Measurements from ENCODE around the gene BACE1.

The BACE1 gene

GRCh38 chr11:117314840-117315239 is 1.2 kb downstream of the BACE1 start:
- peak overlapping the region; percentile 91 to 95 for H3K4me3 ChIP-seq (ENCODE audit: insufficient read depth in 1 of 2, low read depth in 1 of 2, low read length in 2 of 2)

GRCh38 chr11:117313828-117314768 is 2.0 kb downstream of the BACE1 start:
- Histone ChIP-seq H3K9me3 (ENCODE audit: control insufficient read depth, low read length) (no peaks in the 10 kb centered on the region), H4K91ac (ENCODE audit: low read length) (no peak overlapping the region), H3K36me3 (ENCODE audit: control insufficient read depth in 1 of 2, insufficient read depth in 2 of 2, low read depth in 1 of 2, low read length in 2 of 2) (peaks cover 0 to 3% of the 10 kb centered on the region in 2 experiments), H2AFZ (ENCODE audit: low read depth, low read length) (no peak overlapping the region), H3K4me3 (ENCODE audit: insufficient read depth in 1 of 2, low read depth in 1 of 2, low read length in 2 of 2) (peak overlapping the region in 1 of 2 experiments; percentile 95), H3K27ac (ENCODE audit: low read length, poor library complexity, severe bottlenecking) (no peak overlapping the region), H3K4me1 (ENCODE audit: control insufficient read depth, insufficient read depth, low read depth, low read length) (peaks cover 20% of the 10 kb centered on the region), H3K18ac (ENCODE audit: low read depth in 1 of 2, low read length in 2 of 2) (peak overlapping the region in 1 of 2 experiments; percentile 55), H3K4me2 (ENCODE audit: low read length, poor library complexity, severe bottlenecking) (peak overlapping the region; percentile 100), H3K4ac (ENCODE audit: low read depth in 1 of 2, low read length in 2 of 2) (peak overlapping the region in 1 of 2 experiments; percentile 22), H2BK120ac (ENCODE audit: low read depth, low read length) (no peak overlapping the region), H2BK15ac (ENCODE audit: low read depth, poor library complexity, severe bottlenecking) (no peak overlapping the region), H4K8ac (ENCODE audit: low read length) (peak overlapping the region; percentile 45), H2BK12ac (ENCODE audit: low read length in 2 of 2) (peak overlapping the region in 1 of 2 experiments; percentile 70), H2BK5ac (ENCODE audit: low read depth, low read length, poor library complexity, severe bottlenecking) (no peak overlapping the region), H3K23ac (ENCODE audit: low read length in 2 of 2) (peak overlapping the region in 1 of 2 experiments; percentile 56), H3K79me1 (replicated peaks; ENCODE audit: low read length, poor library complexity, severe bottlenecking) (peaks cover 38% of the 10 kb centered on the region), H3K14ac (ENCODE audit: low read length in 2 of 2) (peak overlapping the region in 1 of 2 experiments; percentile 64), H3K9ac (ENCODE audit: low read length) (peak overlapping the region; percentile 85), H2AK5ac (ENCODE audit: low read length, severe bottlenecking) (no peak overlapping the region), H3K27me3 (ENCODE audit: control insufficient read depth in 1 of 2, insufficient read depth in 1 of 2, low read length in 2 of 2) (no peaks in the 10 kb centered on the region)
- 83% methylated on average over 12 of the region's 14 CpGs for WGBS
- DNase-seq = no peak

More at GRCh38 chr11:117314840-117315239, 1.2 kb downstream of the BACE1 start:
- Histone ChIP-seq H3K9ac (ENCODE audit: low read length) (peak overlapping the region; percentile 85), H3K9me3 (ENCODE audit: control insufficient read depth, low read length) (no peaks in the 10 kb centered on the region), H2AFZ (ENCODE audit: low read depth, low read length) (no peak overlapping the region), H2BK5ac (ENCODE audit: low read depth, low read length, poor library complexity, severe bottlenecking) (no peak overlapping the region), H3K18ac (ENCODE audit: low read depth in 1 of 2, low read length in 2 of 2) (peak overlapping the region; percentile 77 to 87), H3K4ac (ENCODE audit: low read depth in 1 of 2, low read length in 2 of 2) (peak overlapping the region; percentile 47 to 73), H4K8ac (ENCODE audit: low read length) (peak overlapping the region; percentile 64), H2AK5ac (ENCODE audit: low read length, severe bottlenecking) (no peak overlapping the region), H2BK12ac (ENCODE audit: low read length in 2 of 2) (no peak overlapping the region), H3K4me2 (ENCODE audit: low read length, poor library complexity, severe bottlenecking) (peak overlapping the region; percentile 100), H2BK15ac (ENCODE audit: low read depth, poor library complexity, severe bottlenecking) (peak overlapping the region; percentile 57), H2BK120ac (ENCODE audit: low read depth, low read length) (no peak overlapping the region), H3K27me3 (ENCODE audit: control insufficient read depth in 1 of 2, insufficient read depth in 1 of 2, low read length in 2 of 2) (no peaks in the 10 kb centered on the region), H3K36me3 (ENCODE audit: control insufficient read depth in 1 of 2, insufficient read depth in 2 of 2, low read depth in 1 of 2, low read length in 2 of 2) (peaks cover 0 to 3% of the 10 kb centered on the region in 2 experiments), H3K79me1 (replicated peaks; ENCODE audit: low read length, poor library complexity, severe bottlenecking) (peaks cover 36% of the 10 kb centered on the region), H4K91ac (ENCODE audit: low read length) (no peak overlapping the region), H3K4me1 (ENCODE audit: control insufficient read depth, insufficient read depth, low read depth, low read length) (peaks cover 20% of the 10 kb centered on the region), H3K14ac (ENCODE audit: low read length in 2 of 2) (no peak overlapping the region), H3K27ac (ENCODE audit: low read length, poor library complexity, severe bottlenecking) (no peak overlapping the region), H3K23ac (ENCODE audit: low read length in 2 of 2) (peak overlapping the region in 1 of 2 experiments; percentile 96)
- peak; percentile 27 for DNase-seq
- 17% methylated on average over 10 of the region's 10 CpGs for WGBS

- H2AK5ac ChIP-seq (ENCODE audit: low read length, severe bottlenecking) = no peak overlapping the region
- no peak overlapping the region for H3K9ac ChIP-seq (ENCODE audit: low read length)
- no peak overlapping the region for H2BK5ac ChIP-seq (ENCODE audit: low read depth, low read length, poor library complexity, severe bottlenecking)
- peaks cover 20% of the 10 kb centered on the region for H3K4me1 ChIP-seq (ENCODE audit: control insufficient read depth, insufficient read depth, low read depth, low read length)
- no peaks in the 10 kb centered on the region for H3K27me3 ChIP-seq (ENCODE audit: control insufficient read depth in 1 of 2, insufficient read depth in 1 of 2, low read length in 2 of 2)
- no peak overlapping the region for H3K4me3 ChIP-seq (ENCODE audit: insufficient read depth in 1 of 2, low read depth in 1 of 2, low read length in 2 of 2)
- no peaks in the 10 kb centered on the region for H3K9me3 ChIP-seq (ENCODE audit: control insufficient read depth, low read length)
- no peak overlapping the region for H4K8ac ChIP-seq (ENCODE audit: low read length)
- no peak overlapping the region for H3K18ac ChIP-seq (ENCODE audit: low read depth in 1 of 2, low read length in 2 of 2)
- H2BK120ac ChIP-seq (ENCODE audit: low read depth, low read length) = no peak overlapping the region
- H3K4ac ChIP-seq (ENCODE audit: low read depth in 1 of 2, low read length in 2 of 2) = no peak overlapping the region
- H4K91ac ChIP-seq (ENCODE audit: low read length) = no peak overlapping the region
- H3K23ac ChIP-seq (ENCODE audit: low read length in 2 of 2) = no peak overlapping the region
- DNase-seq = no peak
- no peak overlapping the region for H2AFZ ChIP-seq (ENCODE audit: low read depth, low read length)
- no peak overlapping the region for H2BK12ac ChIP-seq (ENCODE audit: low read length in 2 of 2)
- peaks cover 0 to 3% of the 10 kb centered on the region in 2 experiments for H3K36me3 ChIP-seq (ENCODE audit: control insufficient read depth in 1 of 2, insufficient read depth in 2 of 2, low read depth in 1 of 2, low read length in 2 of 2)
- peaks cover 40% of the 10 kb centered on the region for H3K79me1 ChIP-seq (replicated peaks; ENCODE audit: low read length, poor library complexity, severe bottlenecking)
- no peak overlapping the region for H3K4me2 ChIP-seq (ENCODE audit: low read length, poor library complexity, severe bottlenecking)
- no peak overlapping the region for H2BK15ac ChIP-seq (ENCODE audit: low read depth, poor library complexity, severe bottlenecking)
- 82% methylated on average over 5 of the region's 5 CpGs for WGBS
- no peak overlapping the region for H3K14ac ChIP-seq (ENCODE audit: low read length in 2 of 2)
- no peak overlapping the region for H3K27ac ChIP-seq (ENCODE audit: low read length, poor library complexity, severe bottlenecking)
Observed at GRCh38 chr11:117313091-117313490, 3.0 kb downstream of the BACE1 start.

GRCh38 chr11:117309310-117309709 is 6.7 kb downstream of the BACE1 start:
- Histone ChIP-seq H2AFZ (ENCODE audit: low read depth, low read length) (no peak overlapping the region), H2BK15ac (ENCODE audit: low read depth, poor library complexity, severe bottlenecking) (no peak overlapping the region), H3K36me3 (ENCODE audit: control insufficient read depth in 1 of 2, insufficient read depth in 2 of 2, low read depth in 1 of 2, low read length in 2 of 2) (peaks cover 6 to 10% of the 10 kb centered on the region in 2 experiments), H3K4me3 (ENCODE audit: insufficient read depth in 1 of 2, low read depth in 1 of 2, low read length in 2 of 2) (no peak overlapping the region), H3K4ac (ENCODE audit: low read depth in 1 of 2, low read length in 2 of 2) (no peak overlapping the region), H3K23ac (ENCODE audit: low read length in 2 of 2) (no peak overlapping the region), H3K79me1 (replicated peaks; ENCODE audit: low read length, poor library complexity, severe bottlenecking) (peaks cover 27% of the 10 kb centered on the region), H3K4me2 (ENCODE audit: low read length, poor library complexity, severe bottlenecking) (no peak overlapping the region), H3K18ac (ENCODE audit: low read depth in 1 of 2, low read length in 2 of 2) (no peak overlapping the region), H4K91ac (ENCODE audit: low read length) (no peak overlapping the region), H2BK12ac (ENCODE audit: low read length in 2 of 2) (no peak overlapping the region), H3K9ac (ENCODE audit: low read length) (no peak overlapping the region), H2BK5ac (ENCODE audit: low read depth, low read length, poor library complexity, severe bottlenecking) (no peak overlapping the region), H4K8ac (ENCODE audit: low read length) (no peak overlapping the region), H3K27ac (ENCODE audit: low read length, poor library complexity, severe bottlenecking) (no peak overlapping the region), H3K14ac (ENCODE audit: low read length in 2 of 2) (no peak overlapping the region), H2BK120ac (ENCODE audit: low read depth, low read length) (no peak overlapping the region), H2AK5ac (ENCODE audit: low read length, severe bottlenecking) (no peak overlapping the region), H3K27me3 (ENCODE audit: control insufficient read depth in 1 of 2, insufficient read depth in 1 of 2, low read length in 2 of 2) (no peaks in the 10 kb centered on the region), H3K4me1 (ENCODE audit: control insufficient read depth, insufficient read depth, low read depth, low read length) (peaks cover 5% of the 10 kb centered on the region), H3K9me3 (ENCODE audit: control insufficient read depth, low read length) (no peaks in the 10 kb centered on the region)
- 92% methylated on average over 7 of the region's 7 CpGs for WGBS
- DNase-seq = no peak

Data from mesenchymal stem cell (in vitro differentiated cells and primary cell).